GM18868 (cell line): Measurements from ENCODE around the gene ROR1.

Source experiments
- ATAC-seq: cut with Tn5 transposase; IDR thresholded peaks from one replicate; pipeline ENCODE4 v1.9.1; 2021; ENCODE audit warnings: mild to moderate bottlenecking, moderate library complexity; ENCODE audit not compliant: unreplicated experiment

Gene ROR1

GRCh38 chr1:63773815-63774616 is at the start of gene ROR1:
Gene ROR1, plus strand, starts transcription at chr1:63774017.
- ATAC-seq = peak; percentile 86

- no peak for ATAC-seq
Observed at GRCh38 chr1:63724375-63724899, 49.4 kb upstream of the ROR1 start.

GRCh38 chr1:63728611-63729226 is 45.1 kb upstream of the ROR1 start:
- ATAC-seq = no peak

GRCh38 chr1:63729227-63729620 is 44.6 kb upstream of the ROR1 start:
- no peak for ATAC-seq

GRCh38 chr1:63730211-63730610 is 43.6 kb upstream of the ROR1 start:
- no peak for ATAC-seq

GRCh38 chr1:63731117-63732043 is 42.4 kb upstream of the ROR1 start:
- no peak for ATAC-seq

- ATAC-seq = no peak
Observed at GRCh38 chr1:63732666-63733065, 41.2 kb upstream of the ROR1 start.

- no peak for ATAC-seq
Observed at GRCh38 chr1:63738772-63739171, 35.0 kb upstream of the ROR1 start.

GRCh38 chr1:63739452-63739851 is 34.4 kb upstream of the ROR1 start:
- no peak for ATAC-seq

- ATAC-seq = no peak
Observed at GRCh38 chr1:63740432-63740831, 33.4 kb upstream of the ROR1 start.

GRCh38 chr1:63742526-63742925 is 31.3 kb upstream of the ROR1 start:
- no peak for ATAC-seq

- ATAC-seq = no peak
Observed at GRCh38 chr1:63743781-63744180, 30.0 kb upstream of the ROR1 start.

- no peak for ATAC-seq
Observed at GRCh38 chr1:63746129-63746864, 27.5 kb upstream of the ROR1 start.

GRCh38 chr1:63747445-63747844 is 26.4 kb upstream of the ROR1 start:
- ATAC-seq = no peak

- ATAC-seq = no peak
Observed at GRCh38 chr1:63748046-63748580, 25.7 kb upstream of the ROR1 start.

GRCh38 chr1:63748641-63749040 is 25.2 kb upstream of the ROR1 start:
- ATAC-seq = no peak

GRCh38 chr1:63750721-63751120 is 23.1 kb upstream of the ROR1 start:
- ATAC-seq = no peak

GRCh38 chr1:63752176-63752575 is 21.6 kb upstream of the ROR1 start:
- ATAC-seq = no peak

GRCh38 chr1:63753591-63753990 is 20.2 kb upstream of the ROR1 start:
- ATAC-seq = no peak

GRCh38 chr1:63756839-63757238 is 17.0 kb upstream of the ROR1 start:
- no peak for ATAC-seq
